Prostate gland (tissue), 2 donors: ENCODE results near the gene ZBTB26.

Experiments used
- POLR2A ChIP-seq: fragments of 450-650 bp; IDR thresholded peaks from one replicate; pipeline ENCODE4 v1.6.1; 2016; ENCODE audit warnings: antibody characterized with exemption, mild to moderate bottlenecking
- TF ChIP-seq, protein P1 (sequence below), 4 experiments: fragments of 200-600 bp in 2 of 4; fragments of 450-650 bp in 2 of 4; sonication (generic) in 2 of 4; IDR thresholded peaks; 1 replicate in 3 of 4; 2 replicates in 1 of 4; pipeline ENCODE4 v1.5.1; 2016 to 2019; ENCODE audit warnings: antibody characterized with exemption in 4 of 4, mild to moderate bottlenecking in 2 of 4, moderate library complexity in 2 of 4

DNA sequence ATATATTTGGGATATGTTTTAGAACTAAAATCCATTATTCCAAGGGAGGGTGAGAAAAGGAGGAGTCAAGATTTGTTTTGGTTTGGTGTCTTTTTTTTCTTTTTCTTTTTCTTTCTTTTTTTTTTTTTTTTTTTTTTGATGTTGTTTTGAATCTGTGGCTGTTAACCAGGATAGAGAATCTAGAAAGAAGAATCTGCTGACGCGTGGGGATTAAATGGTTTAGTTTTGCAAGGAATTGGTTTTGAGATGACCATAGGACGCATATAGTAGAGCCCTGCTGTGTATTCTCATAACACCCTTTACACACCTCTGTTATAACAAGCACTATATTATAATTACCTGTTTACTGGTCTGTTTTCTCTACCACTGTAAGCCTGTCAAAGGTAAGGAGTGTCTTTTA, 19.0 kb upstream of the ZBTB26 start:
- TF ChIP-seq, protein P1, sequence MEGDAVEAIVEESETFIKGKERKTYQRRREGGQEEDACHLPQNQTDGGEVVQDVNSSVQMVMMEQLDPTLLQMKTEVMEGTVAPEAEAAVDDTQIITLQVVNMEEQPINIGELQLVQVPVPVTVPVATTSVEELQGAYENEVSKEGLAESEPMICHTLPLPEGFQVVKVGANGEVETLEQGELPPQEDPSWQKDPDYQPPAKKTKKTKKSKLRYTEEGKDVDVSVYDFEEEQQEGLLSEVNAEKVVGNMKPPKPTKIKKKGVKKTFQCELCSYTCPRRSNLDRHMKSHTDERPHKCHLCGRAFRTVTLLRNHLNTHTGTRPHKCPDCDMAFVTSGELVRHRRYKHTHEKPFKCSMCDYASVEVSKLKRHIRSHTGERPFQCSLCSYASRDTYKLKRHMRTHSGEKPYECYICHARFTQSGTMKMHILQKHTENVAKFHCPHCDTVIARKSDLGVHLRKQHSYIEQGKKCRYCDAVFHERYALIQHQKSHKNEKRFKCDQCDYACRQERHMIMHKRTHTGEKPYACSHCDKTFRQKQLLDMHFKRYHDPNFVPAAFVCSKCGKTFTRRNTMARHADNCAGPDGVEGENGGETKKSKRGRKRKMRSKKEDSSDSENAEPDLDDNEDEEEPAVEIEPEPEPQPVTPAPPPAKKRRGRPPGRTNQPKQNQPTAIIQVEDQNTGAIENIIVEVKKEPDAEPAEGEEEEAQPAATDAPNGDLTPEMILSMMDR (IDR thresholded peaks at IDR 0.05) = no peak
- TF ChIP-seq POLR2A = no peak
